H1 (cell line): ENCODE results near the gene SLC39A7. TPM values are rescaled to one million over a fixed set of nuclear protein-coding genes. Genes with fewer than 3 reads are reported as not detected.
A peak's percentile ranks its signal among the peaks of the same experiment; 100 is the strongest.

Experiments used
- CTCF ChIA-PET: fragments of 300-600 bp; sonication (Branson Sonifier 250); formaldehyde crosslinking; loops from one replicate; lab custom pipeline; 2021; ENCODE audit not compliant: partially characterized antibody; lab: Charles Lee
- POLR2A ChIA-PET: fragments of 300-600 bp; sonication (Branson Sonifier 250); formaldehyde crosslinking; loops from one replicate; lab custom pipeline; 2021; ENCODE audit warnings: inconsistent platforms; ENCODE audit not compliant: partially characterized antibody; lab: Charles Lee
- DNase-seq, 2 experiments: peaks; one replicate each; pipeline versions ENCODE4 v3.0.0 to v3.0.0-alpha.2; 2010 to 2022; ENCODE audit warnings: low spot score in 2 of 2, low read depth in 1 of 2, mixed read lengths in 1 of 2
- FAIRE-seq: peaks from 2 replicates; lab custom pipeline; 2011; peaks lifted over from hg19 to GRCh38; lab: Jason Lieb, UNC
- H2AFZ ChIP-seq: 2 replicates; pipeline ENCODE4 v1.8.1; 2012; ENCODE audit warnings: low read length, inconsistent platforms
- H2AK5ac ChIP-seq: 2 replicates; pipeline ENCODE4 v1.6.1; 2013; ENCODE audit warnings: low read depth, low read length
- H2BK120ac ChIP-seq: replicated peaks from 2 replicates; pipeline ENCODE3; 2013; ENCODE audit warnings: low read depth, low read length, inconsistent platforms
- H2BK12ac ChIP-seq: 2 replicates; pipeline ENCODE4 v1.6.1; 2013; ENCODE audit warnings: low read depth, low read length
- H2BK15ac ChIP-seq: 2 replicates; pipeline ENCODE4 v1.6.1; 2013; ENCODE audit warnings: low read length
- H2BK20ac ChIP-seq: 2 replicates; pipeline ENCODE4 v1.6.1; 2013; ENCODE audit warnings: low read length
- H2BK5ac ChIP-seq: 2 replicates; pipeline ENCODE4 v1.6.1; 2013; ENCODE audit warnings: low read depth, low read length
- H3K14ac ChIP-seq: 2 replicates; pipeline ENCODE4 v1.6.1; 2013; ENCODE audit warnings: inconsistent platforms; ENCODE audit not compliant: insufficient read length
- H3K18ac ChIP-seq: 2 replicates; pipeline ENCODE4 v1.6.1; 2013; ENCODE audit warnings: low read length; ENCODE audit errors: extremely low read depth
- H3K23ac ChIP-seq: 2 replicates; pipeline ENCODE4 v1.6.1; 2013; ENCODE audit warnings: inconsistent platforms; ENCODE audit not compliant: insufficient read length
- H3K23me2 ChIP-seq: 2 replicates; pipeline ENCODE4 v1.6.1; 2013; ENCODE audit warnings: low read depth, low read length
- H3K27ac ChIP-seq: 2 replicates; pipeline ENCODE4 v1.6.1; 2011; ENCODE audit warnings: low read depth, low read length, inconsistent platforms
- H3K27me3 ChIP-seq, 4 experiments: replicated peaks in 1 of 4; 1 replicate in 1 of 4; 2 replicates in 3 of 4; pipeline versions ENCODE4 v1.6.1 to v1.8.1; 2011 to 2013; ENCODE audit warnings: low read length in 3 of 4, mild to moderate bottlenecking in 3 of 4, inconsistent platforms in 2 of 4, mixed read lengths in 2 of 4, moderate library complexity in 1 of 4; ENCODE audit not compliant: control insufficient read depth in 3 of 4, insufficient read depth in 3 of 4; ENCODE audit errors: extremely low read depth in 1 of 4
- H3K36me3 ChIP-seq, 4 experiments: 2 replicates each; pipeline versions ENCODE4 v1.6.1 to v1.8.1; 2011 to 2013; ENCODE audit warnings: mild to moderate bottlenecking in 4 of 4, low read length in 3 of 4, moderate library complexity in 2 of 4, control low read depth in 1 of 4, inconsistent platforms in 1 of 4; ENCODE audit not compliant: insufficient read depth in 4 of 4, control insufficient read depth in 2 of 4
- H3K4ac ChIP-seq: replicated peaks from 2 replicates; pipeline ENCODE3; 2013; ENCODE audit warnings: low read length, low read depth, mixed read lengths, inconsistent platforms; ENCODE audit not compliant: insufficient read length
- H3K4me1 ChIP-seq, 4 experiments: replicated peaks in 1 of 4; 1 replicate in 1 of 4; 2 replicates in 3 of 4; pipeline versions ENCODE4 v1.6.1 to v1.8.1; 2011 to 2013; ENCODE audit warnings: low read length in 3 of 4, inconsistent platforms in 2 of 4, mixed read lengths in 1 of 4; ENCODE audit not compliant: insufficient read depth in 4 of 4, control insufficient read depth in 3 of 4
- H3K4me2 ChIP-seq, 2 experiments: 2 replicates each; pipeline versions ENCODE4 v1.6.1 to v1.8.1; 2011 to 2013; ENCODE audit warnings: low read depth in 2 of 2, low read length in 2 of 2, control low read depth in 1 of 2, inconsistent platforms in 1 of 2, mild to moderate bottlenecking in 1 of 2; ENCODE audit not compliant: insufficient read depth in 1 of 2
- H3K4me3 ChIP-seq, 4 experiments: fragments of 200-600, 300-600 bp in 1 of 4; sonication (generic), shearing (Covaris generic), sonication (Bioruptor Twin) in 1 of 4; 2 replicates each; pipeline versions ENCODE4 v1.5.1 to v1.8.1; 2011 to 2016; ENCODE audit warnings: low read length in 4 of 4, low read depth in 3 of 4, control low read depth in 2 of 4, inconsistent platforms in 2 of 4, mild to moderate bottlenecking in 2 of 4, mixed read lengths in 1 of 4, moderate library complexity in 1 of 4; ENCODE audit not compliant: insufficient read depth in 2 of 4; ENCODE audit errors: extremely low read depth in 1 of 4
- H3K56ac ChIP-seq: replicated peaks from 2 replicates; pipeline ENCODE3; 2013; ENCODE audit warnings: low read depth, mild to moderate bottlenecking, mixed read lengths, low read length, inconsistent platforms; ENCODE audit not compliant: insufficient read length
- H3K79me1 ChIP-seq: 2 replicates; pipeline ENCODE4 v1.6.1; 2013; ENCODE audit warnings: low read depth, low read length, control low read depth
- H3K79me2 ChIP-seq, 2 experiments: 2 replicates each; pipeline versions ENCODE4 v1.6.1 to v1.8.1; 2012 to 2013; ENCODE audit warnings: low read length in 2 of 2, mild to moderate bottlenecking in 2 of 2, inconsistent platforms in 1 of 2; ENCODE audit not compliant: insufficient read depth in 2 of 2, control insufficient read depth in 1 of 2
- H3K9ac ChIP-seq, 4 experiments: replicated peaks in 1 of 4; 1 replicate in 1 of 4; 2 replicates in 3 of 4; pipeline versions ENCODE4 v1.6.1 to v1.8.1; 2011 to 2013; ENCODE audit warnings: low read depth in 3 of 4, low read length in 3 of 4, control low read depth in 2 of 4, mild to moderate bottlenecking in 2 of 4, moderate library complexity in 2 of 4, inconsistent platforms in 1 of 4; ENCODE audit errors: extremely low read depth in 1 of 4
- H3K9me3 ChIP-seq, 2 experiments: 2 replicates each; pipeline versions ENCODE4 v1.6.1 to v1.8.1; 2012 to 2013; ENCODE audit warnings: mild to moderate bottlenecking in 2 of 2, moderate library complexity in 2 of 2, control low read depth in 1 of 2, inconsistent platforms in 1 of 2, low read depth in 1 of 2, low read length in 1 of 2, mixed read lengths in 1 of 2; ENCODE audit not compliant: insufficient read depth in 2 of 2
- H4K20me1 ChIP-seq, 2 experiments: replicated peaks in 1 of 2; 2 replicates each; pipeline versions ENCODE3 to v1.8.1; 2011 to 2013; ENCODE audit warnings: inconsistent platforms in 2 of 2, low read length in 2 of 2, mild to moderate bottlenecking in 1 of 2; ENCODE audit not compliant: insufficient read depth in 2 of 2, control insufficient read depth in 1 of 2
- H4K5ac ChIP-seq: 2 replicates; pipeline ENCODE4 v1.6.1; 2013; ENCODE audit warnings: low read length, low read depth, mixed read lengths, inconsistent platforms; ENCODE audit not compliant: insufficient read length
- H4K8ac ChIP-seq: 2 replicates; pipeline ENCODE4 v1.8.0; 2013; ENCODE audit warnings: mild to moderate bottlenecking, moderate library complexity, low read length, inconsistent platforms; ENCODE audit not compliant: insufficient read depth; ENCODE audit errors: extremely low read depth
- H4K91ac ChIP-seq: replicated peaks from 2 replicates; pipeline ENCODE3; 2013; ENCODE audit warnings: low read length, mixed read lengths, inconsistent platforms; ENCODE audit not compliant: insufficient read length
- BRCA1 ChIP-seq: IDR thresholded peaks from 2 replicates; pipeline ENCODE4 v1.6.1; 2012; ENCODE audit warnings: low read depth, low read length, improper control_type of control experiment
- CHD1 ChIP-seq: IDR thresholded peaks from 2 replicates; pipeline ENCODE4 v1.6.1; 2012; ENCODE audit warnings: low read depth, low read length, improper control_type of control experiment
- GTF2F1 ChIP-seq: IDR thresholded peaks from 2 replicates; pipeline ENCODE4 v1.6.1; 2012; ENCODE audit warnings: low read depth, low read length, improper control_type of control experiment, borderline replicate concordance
- MAFK ChIP-seq: IDR thresholded peaks from 2 replicates; pipeline ENCODE4 v1.6.1; 2012; ENCODE audit warnings: low read depth, mild to moderate bottlenecking, improper control_type of control experiment, low read length
- SAP30 ChIP-seq: fragments of 300-600 bp; sonication (generic); IDR thresholded peaks from 2 replicates; pipeline ENCODE4 v1.7.1; 2012; ENCODE audit warnings: low read length, moderate library complexity, mild to moderate bottlenecking, inconsistent platforms; ENCODE audit not compliant: insufficient read depth, insufficient replicate concordance
- SP4 ChIP-seq: IDR thresholded peaks from 2 replicates; pipeline ENCODE4 v1.6.1; 2012; ENCODE audit warnings: low read length, inconsistent platforms
- TCF12 ChIP-seq: IDR thresholded peaks from 2 replicates; pipeline ENCODE4 v1.6.1; 2011; ENCODE audit warnings: low read depth, mild to moderate bottlenecking, low read length
- YY1 ChIP-seq: IDR thresholded peaks from 2 replicates; pipeline ENCODE4 v1.6.1; 2011; ENCODE audit warnings: low read depth, mild to moderate bottlenecking, low read length
- WGBS, 2 experiments: shearing (Covaris generic) in 1 of 2; methylation state at CpG; one replicate each; pipeline versions ENCODE4 v1.1.6 to v1.1.7; 2013 to 2015; ENCODE audit warnings: low lambda C conversion rate in 2 of 2, mixed read lengths in 2 of 2, inconsistent platforms in 1 of 2, low coverage in 1 of 2, missing lambda C conversion rate in 1 of 2; ENCODE audit not compliant: insufficient replicate concordance in 2 of 2, insufficient coverage in 1 of 2, insufficient read length in 1 of 2; ENCODE audit errors: extremely low coverage in 1 of 2, missing lambda C conversion rate in 1 of 2; 5-methylcytosine and 5-hydroxymethylcytosine counted together
- polyA plus RNA-seq, 7 experiments: library from polyadenylated mRNA; depleted of rRNA in 3 of 7; stranded (reverse) in 5 of 7; unstranded in 2 of 7; fragments of >200 nt in 5 of 7; fragments of 200-250 nt in 2 of 7; gene quantifications; 1 replicate in 5 of 7; 2 replicates in 1 of 7; 4 replicates in 1 of 7; pipeline versions ENCODE4 v1.2.1 to v1.2.3, GENCODE V29; 2011 to 2013; ENCODE audit warnings: missing spikeins in 2 of 7, mixed read lengths in 2 of 7
- total RNA-seq: library from RNA; stranded (reverse); fragmentation: NEBNext Ultra II Directional; extraction: Animal tissue kit (Norgen Biotek cat#: 25700); gene quantifications from 2 replicates; pipeline ENCODE4 v1.2.1, GENCODE V29; 2021

Gene SLC39A7
- total and polyA plus RNA-seq, 2 of the 8 experiments (the other 6 are each of a cell fraction or from before 2014, with no cell fraction given): 63.3 to 123 TPM

- H4K8ac ChIP-seq: no peak overlapping the region
- no peaks in the 10 kb centered on the region for H3K23me2 ChIP-seq
- 90% methylated on average over 18 of the region's 19 CpGs; no CpG with 5 or more reads in 1 of the 2 experiments for WGBS, 2 experiments
- H3K9me3 ChIP-seq: no peaks in the 10 kb centered on the region
- H3K4me2 ChIP-seq: no peak overlapping the region
- ChIA-PET CTCF (interaction anchor here (0.7 to 2.4 kb wide), 5 partner anchors 18 to 79 kb away, joined by 3 to 6 read pairs (median 3); no protein-coding TSS in a partner anchor), POLR2A (interaction anchor here (0.7 kb wide), 1 partner anchor 18 kb away, joined by 3 read pairs; no protein-coding TSS in a partner anchor)
- H3K18ac ChIP-seq: no peak overlapping the region
- H3K79me2 ChIP-seq: no peaks in the 10 kb centered on the region
- no peak overlapping the region for H4K5ac ChIP-seq
- DNase-seq (no peak), FAIRE-seq (no peak)
- H3K79me1 ChIP-seq: no peaks in the 10 kb centered on the region
- H2BK5ac ChIP-seq: peak overlapping the region; percentile 35; the same call in 1 of the 2 replicates
- H3K56ac ChIP-seq: no peak overlapping the region
- no peak overlapping the region for H2AFZ ChIP-seq
- H3K36me3 ChIP-seq: no peaks in the 10 kb centered on the region
- H3K4me1 ChIP-seq: no peaks in the 10 kb centered on the region; a peak in 2 of 7 replicates
- H3K9ac ChIP-seq: no peak overlapping the region
- no peak overlapping the region for H2BK15ac ChIP-seq
- no peak overlapping the region for H2BK120ac ChIP-seq
- H4K91ac ChIP-seq: no peak overlapping the region
- H3K23ac ChIP-seq: no peak overlapping the region
- H3K27me3 ChIP-seq: no peaks in the 10 kb centered on the region
- H3K14ac ChIP-seq: no peak overlapping the region
- H3K27ac ChIP-seq: no peak overlapping the region
- H3K4me3 ChIP-seq: no peak overlapping the region
- H4K20me1 ChIP-seq: no peaks in the 10 kb centered on the region
- no peak overlapping the region for H3K4ac ChIP-seq
- no peak overlapping the region for H2BK20ac ChIP-seq
- no peak overlapping the region for H2BK12ac ChIP-seq
- H2AK5ac ChIP-seq: no peak overlapping the region
- TF ChIP-seq TCF12 (no peak), YY1 (no peak), GTF2F1 (no peak), SP4 (no peak), SAP30 (no peak), BRCA1 (no peak), CHD1 (no peak), MAFK (no peak)
These were observed 33.0 kb upstream of the SLC39A7 start for GRCh38 chr6:33167374-33168283.
